H9 (cell line): ENCODE data around the gene ZC3H15. TPM values are rescaled to one million over a fixed set of nuclear protein-coding genes. Genes with fewer than 3 reads are reported as not detected.
A peak's percentile ranks its signal among the peaks of the same experiment; 100 is the strongest.

Experiments used
- DNase-seq: peaks from one replicate; pipeline ENCODE4 v3.0.0-alpha.2; 2017
- H2AFZ ChIP-seq: one replicate; pipeline ENCODE4 v1.6.1; 2013; ENCODE audit warnings: mild to moderate bottlenecking, low read length, control low read depth, moderate library complexity
- H2AK5ac ChIP-seq: 2 replicates; pipeline ENCODE4 v1.6.1; 2013; ENCODE audit warnings: low read length, control low read depth, mixed read lengths; ENCODE audit not compliant: insufficient read length
- H2BK120ac ChIP-seq: one replicate; pipeline ENCODE4 v1.6.1; 2013; ENCODE audit warnings: low read depth, mild to moderate bottlenecking, low read length, control low read depth, inconsistent platforms; ENCODE audit not compliant: poor library complexity, severe bottlenecking
- H2BK12ac ChIP-seq: 2 replicates; pipeline ENCODE4 v1.6.1; 2013; ENCODE audit warnings: low read length, control low read depth, mixed read lengths, low read depth; ENCODE audit not compliant: insufficient read length
- H2BK15ac ChIP-seq: 2 replicates; pipeline ENCODE4 v1.6.1; 2013; ENCODE audit warnings: low read depth, low read length, control low read depth
- H2BK20ac ChIP-seq: one replicate; pipeline ENCODE4 v1.6.1; 2013; ENCODE audit warnings: low read depth, mild to moderate bottlenecking, low read length, control low read depth, inconsistent platforms; ENCODE audit not compliant: poor library complexity, severe bottlenecking
- H2BK5ac ChIP-seq: 2 replicates; pipeline ENCODE4 v1.6.1; 2013; ENCODE audit warnings: low read length, control low read depth, mixed read lengths; ENCODE audit not compliant: insufficient read length
- H3K14ac ChIP-seq: 2 replicates; pipeline ENCODE4 v1.6.1; 2013; ENCODE audit warnings: low read length, control low read depth; ENCODE audit not compliant: insufficient read depth
- H3K18ac ChIP-seq: 2 replicates; pipeline ENCODE4 v1.6.1; 2013; ENCODE audit warnings: low read depth, mild to moderate bottlenecking, mixed read lengths, low read length, control low read depth; ENCODE audit not compliant: insufficient read length
- H3K23ac ChIP-seq: 2 replicates; pipeline ENCODE4 v1.6.1; 2013; ENCODE audit warnings: low read length, control low read depth, mixed read lengths, low read depth; ENCODE audit not compliant: insufficient read length
- H3K23me2 ChIP-seq: 2 replicates; pipeline ENCODE4 v1.6.1; 2013; ENCODE audit warnings: low read depth, mild to moderate bottlenecking, mixed read lengths, low read length, control low read depth; ENCODE audit not compliant: insufficient read length, poor library complexity, severe bottlenecking
- H3K27ac ChIP-seq: 2 replicates; pipeline ENCODE4 v1.5.1; 2013; ENCODE audit warnings: low read length, control low read depth, mixed read lengths, low read depth; ENCODE audit not compliant: insufficient read length
- H3K27me3 ChIP-seq: 2 replicates; pipeline ENCODE4 v1.6.1; 2013; ENCODE audit warnings: low read length, control low read depth, inconsistent platforms; ENCODE audit not compliant: insufficient read depth
- H3K4ac ChIP-seq: 2 replicates; pipeline ENCODE4 v1.6.1; 2013; ENCODE audit warnings: low read depth, mild to moderate bottlenecking, control low read depth, inconsistent platforms, low read length, moderate library complexity
- H3K4me1 ChIP-seq: 2 replicates; pipeline ENCODE4 v1.6.1; 2013; ENCODE audit warnings: low read length, control low read depth, inconsistent platforms; ENCODE audit not compliant: insufficient read depth
- H3K4me2 ChIP-seq: 2 replicates; pipeline ENCODE4 v1.6.1; 2013; ENCODE audit warnings: low read length, control low read depth, mixed read lengths; ENCODE audit not compliant: insufficient read length, insufficient read depth
- H3K56ac ChIP-seq: 2 replicates; pipeline ENCODE4 v1.6.1; 2013; ENCODE audit warnings: low read depth, mild to moderate bottlenecking, mixed read lengths, low read length, control low read depth; ENCODE audit not compliant: insufficient read length
- H3K79me1 ChIP-seq: 2 replicates; pipeline ENCODE4 v1.6.1; 2013; ENCODE audit warnings: low read depth, mild to moderate bottlenecking, moderate library complexity, low read length, control low read depth, inconsistent platforms; ENCODE audit not compliant: insufficient read depth, poor library complexity, severe bottlenecking
- H3K79me2 ChIP-seq: 2 replicates; pipeline ENCODE4 v1.6.1; 2013; ENCODE audit warnings: low read length, control low read depth, inconsistent platforms; ENCODE audit not compliant: insufficient read depth
- H3K9ac ChIP-seq: 2 replicates; pipeline ENCODE4 v1.6.1; 2013; ENCODE audit warnings: low read length, control low read depth, mixed read lengths; ENCODE audit not compliant: insufficient read length; ENCODE audit errors: extremely low read depth
- H3K9me3 ChIP-seq: one replicate; pipeline ENCODE4 v1.6.1; 2013; ENCODE audit warnings: low read depth, low read length, inconsistent platforms; ENCODE audit not compliant: control insufficient read depth
- H3T11ph ChIP-seq: one replicate; pipeline ENCODE4 v1.6.1; 2013; ENCODE audit warnings: mild to moderate bottlenecking, low read length, control low read depth, inconsistent platforms
- H4K20me1 ChIP-seq: one replicate; pipeline ENCODE4 v1.6.1; 2013; ENCODE audit not compliant: control insufficient read depth, insufficient read length, insufficient read depth
- H4K5ac ChIP-seq: 2 replicates; pipeline ENCODE4 v1.6.1; 2013; ENCODE audit warnings: low read depth, mild to moderate bottlenecking, mixed read lengths, low read length, control low read depth; ENCODE audit not compliant: insufficient read length
- H4K8ac ChIP-seq: replicated peaks from 2 replicates; pipeline ENCODE4 v1.6.1; 2013; ENCODE audit warnings: low read length, control low read depth, mixed read lengths, low read depth; ENCODE audit not compliant: insufficient read length
- H4K91ac ChIP-seq: 2 replicates; pipeline ENCODE4 v1.6.1; 2013; ENCODE audit warnings: low read depth, mild to moderate bottlenecking, moderate library complexity, mixed read lengths, low read length, control low read depth; ENCODE audit not compliant: insufficient read length
- H3K27ac Mint-ChIP-seq, 3 experiments: 2 replicates in 2 of 3; 3 replicates in 1 of 3; pipeline ENCODE4 v1.8.0; 2020 to 2021; ENCODE audit warnings: mixed read lengths in 3 of 3, mild to moderate bottlenecking in 1 of 3, moderate library complexity in 1 of 3
- H3K27me3 Mint-ChIP-seq: 2 replicates; pipeline ENCODE4 v1.8.0; 2021; ENCODE audit warnings: low read depth, mild to moderate bottlenecking, moderate library complexity, mixed read lengths
- H3K36me3 Mint-ChIP-seq, 3 experiments: 2 replicates in 2 of 3; 3 replicates in 1 of 3; pipeline ENCODE4 v1.8.0; 2020 to 2021; ENCODE audit warnings: low read depth in 3 of 3, mixed read lengths in 3 of 3; ENCODE audit not compliant: insufficient read depth in 1 of 3
- H3K4me1 Mint-ChIP-seq, 2 experiments: 2 replicates each; pipeline ENCODE4 v1.8.0; 2020; ENCODE audit warnings: mixed read lengths in 2 of 2
- H3K4me3 Mint-ChIP-seq, 2 experiments: 2 replicates in 1 of 2; 3 replicates in 1 of 2; pipeline ENCODE4 v1.8.0; 2020 to 2021; ENCODE audit warnings: mild to moderate bottlenecking in 2 of 2, mixed read lengths in 2 of 2, moderate library complexity in 1 of 2
- H3K9me3 Mint-ChIP-seq, 2 experiments: 2 replicates in 1 of 2; 3 replicates in 1 of 2; pipeline ENCODE4 v1.8.0; 2020; ENCODE audit warnings: mild to moderate bottlenecking in 2 of 2, mixed read lengths in 2 of 2, moderate library complexity in 1 of 2
- WGBS: extraction: QIAGEN DNeasy Blood & Tissue Kit; methylation state at CpG from one replicate; pipeline ENCODE4 v1.1.7; 2013; ENCODE audit warnings: missing lambda C conversion rate, low lambda C conversion rate, mixed read lengths; ENCODE audit not compliant: insufficient read length; ENCODE audit errors: extremely low coverage; 5-methylcytosine and 5-hydroxymethylcytosine counted together
- total RNA-seq: library from RNA; stranded (reverse); gene quantifications from 2 replicates; pipeline ENCODE4 v1.2.1, GENCODE V29; 2021
- TF ChIP-seq, protein P1 (sequence below): fragments of 200-600 bp; sonication (generic); conservative IDR thresholded peaks from 3 replicates; pipeline ENCODE4 v1.8.0; 2021; ENCODE audit warnings: antibody characterized with exemption, mild to moderate bottlenecking

Gene ZC3H15
- total RNA-seq, 1 experiment from 2014 or later, result 71.3 TPM

DNA sequence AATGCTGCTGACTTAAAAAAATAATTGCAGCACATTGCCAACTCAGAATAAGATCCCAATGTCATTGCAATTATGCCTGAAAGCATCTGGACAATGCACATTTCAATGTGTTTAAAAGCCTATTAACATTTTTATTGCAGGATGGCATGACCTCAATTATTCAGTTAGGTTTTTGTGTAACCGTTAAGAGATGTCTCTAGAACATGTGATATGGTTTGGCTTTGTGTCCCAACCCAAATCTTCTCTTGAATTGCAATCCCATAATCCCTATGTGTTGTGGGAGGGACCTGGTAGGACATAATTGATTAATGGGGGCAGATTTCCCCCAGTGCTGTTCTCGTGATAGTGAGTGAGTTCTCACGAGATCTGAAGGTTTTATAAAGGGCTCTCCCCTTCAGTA, 43.2 kb upstream of the ZC3H15 start:
- Histone ChIP-seq H3K79me1 (no peaks in the 10 kb centered on the region), H3K9ac (no peak overlapping the region), H3K4ac (no peak overlapping the region), H3K18ac (no peak overlapping the region), H4K20me1 (no peaks in the 10 kb centered on the region), H3T11ph (no peak overlapping the region), H3K9me3 (no peaks in the 10 kb centered on the region), H2BK20ac (no peak overlapping the region), H2AFZ (no peak overlapping the region), H3K27me3 (no peaks in the 10 kb centered on the region), H4K91ac (no peak overlapping the region), H3K23ac (no peak overlapping the region), H3K23me2 (no peaks in the 10 kb centered on the region), H3K79me2 (no peaks in the 10 kb centered on the region), H2BK5ac (no peak overlapping the region), H3K4me1 (no peaks in the 10 kb centered on the region), H2BK120ac (no peak overlapping the region), H2AK5ac (no peak overlapping the region), H3K4me2 (no peak overlapping the region), H4K8ac (no peak overlapping the region), H3K27ac (no peak overlapping the region), H3K56ac (no peak overlapping the region), H2BK12ac (no peak overlapping the region), H3K14ac (no peak overlapping the region), H2BK15ac (no peak overlapping the region), H4K5ac (no peak overlapping the region)
- Mint-ChIP-seq H3K9me3 (peaks cover 19 to 23% of the 10 kb centered on the region in 2 experiments), H3K4me3 (no peak overlapping the region), H3K27ac (peak overlapping the region in 1 of 3 experiments; percentile 87; a peak in 1 of 7 replicates), H3K36me3 (peaks cover 21 to 27% (median 24%) of the 10 kb centered on the region in 3 experiments), H3K27me3 (no peaks in the 10 kb centered on the region), H3K4me1 (peaks cover 0 to 4% of the 10 kb centered on the region in 2 experiments; a peak in 1 of 4 replicates)
- no peak for DNase-seq
- TF ChIP-seq, protein P1, sequence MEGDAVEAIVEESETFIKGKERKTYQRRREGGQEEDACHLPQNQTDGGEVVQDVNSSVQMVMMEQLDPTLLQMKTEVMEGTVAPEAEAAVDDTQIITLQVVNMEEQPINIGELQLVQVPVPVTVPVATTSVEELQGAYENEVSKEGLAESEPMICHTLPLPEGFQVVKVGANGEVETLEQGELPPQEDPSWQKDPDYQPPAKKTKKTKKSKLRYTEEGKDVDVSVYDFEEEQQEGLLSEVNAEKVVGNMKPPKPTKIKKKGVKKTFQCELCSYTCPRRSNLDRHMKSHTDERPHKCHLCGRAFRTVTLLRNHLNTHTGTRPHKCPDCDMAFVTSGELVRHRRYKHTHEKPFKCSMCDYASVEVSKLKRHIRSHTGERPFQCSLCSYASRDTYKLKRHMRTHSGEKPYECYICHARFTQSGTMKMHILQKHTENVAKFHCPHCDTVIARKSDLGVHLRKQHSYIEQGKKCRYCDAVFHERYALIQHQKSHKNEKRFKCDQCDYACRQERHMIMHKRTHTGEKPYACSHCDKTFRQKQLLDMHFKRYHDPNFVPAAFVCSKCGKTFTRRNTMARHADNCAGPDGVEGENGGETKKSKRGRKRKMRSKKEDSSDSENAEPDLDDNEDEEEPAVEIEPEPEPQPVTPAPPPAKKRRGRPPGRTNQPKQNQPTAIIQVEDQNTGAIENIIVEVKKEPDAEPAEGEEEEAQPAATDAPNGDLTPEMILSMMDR, result no peak
- WGBS, result no CpG with 5 or more reads among the region's 3 CpGs
